ENCODE results near the gene SKOR1. TPM values are rescaled to one million over a fixed set of nuclear protein-coding genes. Genes with fewer than 3 reads are reported as not detected.
A peak's percentile ranks its signal among the peaks of the same experiment; 100 is the strongest.

SKOR1 gene
- total and polyA plus RNA-seq, 2 of the 13 experiments (the other 11 are each of a cell fraction or from before 2014, with no cell fraction given), result 0.09 to 0.11 TPM

DNA sequence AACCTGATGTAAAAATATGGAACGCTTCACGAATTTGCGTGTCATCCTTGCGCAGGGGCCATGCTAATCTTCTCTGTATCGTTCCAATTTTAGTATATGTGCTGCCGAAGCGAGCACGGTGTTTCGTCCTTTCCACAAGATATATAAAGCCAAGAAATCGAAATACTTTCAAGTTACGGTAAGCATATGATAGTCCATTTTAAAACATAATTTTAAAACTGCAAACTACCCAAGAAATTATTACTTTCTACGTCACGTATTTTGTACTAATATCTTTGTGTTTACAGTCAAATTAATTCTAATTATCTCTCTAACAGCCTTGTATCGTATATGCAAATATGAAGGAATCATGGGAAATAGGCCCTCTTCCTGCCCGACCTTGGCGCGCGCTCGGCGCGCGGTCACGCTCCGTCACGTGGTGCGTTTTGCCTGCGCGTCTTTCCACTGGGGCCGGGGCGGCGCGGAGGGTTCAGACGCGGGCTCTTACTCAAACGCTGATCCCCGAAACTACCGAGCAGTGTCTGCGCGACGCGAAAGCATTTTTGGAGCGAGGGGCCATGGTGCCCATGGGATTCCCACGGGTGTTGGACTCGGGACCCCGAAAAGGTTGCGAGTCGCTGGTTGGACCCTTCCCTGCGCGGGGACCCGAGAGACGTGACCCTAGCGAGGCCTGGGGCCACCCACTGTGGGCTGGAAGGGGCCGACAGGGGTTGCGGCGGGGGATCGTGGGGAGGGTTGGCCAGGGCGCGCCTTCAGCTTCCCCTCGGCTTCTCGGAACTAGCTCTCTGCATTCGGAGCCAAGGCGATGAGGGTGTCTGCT is 14.8 kb downstream of the SKOR1 start, which contains the start of gene RNU6-1 (continued):
- TF ChIP-seq RCOR2 (CRISPR knock-in tag; IDR thresholded peaks at IDR 0.05), result peak; percentile 20; the same call in 1 of the 2 replicates
- TF ChIP-seq, protein P1, sequence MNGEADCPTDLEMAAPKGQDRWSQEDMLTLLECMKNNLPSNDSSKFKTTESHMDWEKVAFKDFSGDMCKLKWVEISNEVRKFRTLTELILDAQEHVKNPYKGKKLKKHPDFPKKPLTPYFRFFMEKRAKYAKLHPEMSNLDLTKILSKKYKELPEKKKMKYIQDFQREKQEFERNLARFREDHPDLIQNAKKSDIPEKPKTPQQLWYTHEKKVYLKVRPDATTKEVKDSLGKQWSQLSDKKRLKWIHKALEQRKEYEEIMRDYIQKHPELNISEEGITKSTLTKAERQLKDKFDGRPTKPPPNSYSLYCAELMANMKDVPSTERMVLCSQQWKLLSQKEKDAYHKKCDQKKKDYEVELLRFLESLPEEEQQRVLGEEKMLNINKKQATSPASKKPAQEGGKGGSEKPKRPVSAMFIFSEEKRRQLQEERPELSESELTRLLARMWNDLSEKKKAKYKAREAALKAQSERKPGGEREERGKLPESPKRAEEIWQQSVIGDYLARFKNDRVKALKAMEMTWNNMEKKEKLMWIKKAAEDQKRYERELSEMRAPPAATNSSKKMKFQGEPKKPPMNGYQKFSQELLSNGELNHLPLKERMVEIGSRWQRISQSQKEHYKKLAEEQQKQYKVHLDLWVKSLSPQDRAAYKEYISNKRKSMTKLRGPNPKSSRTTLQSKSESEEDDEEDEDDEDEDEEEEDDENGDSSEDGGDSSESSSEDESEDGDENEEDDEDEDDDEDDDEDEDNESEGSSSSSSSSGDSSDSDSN (CRISPR knock-in tag; IDR thresholded peaks at IDR 0.05), result peak; percentile 62
- TF ChIP-seq, protein P2, sequence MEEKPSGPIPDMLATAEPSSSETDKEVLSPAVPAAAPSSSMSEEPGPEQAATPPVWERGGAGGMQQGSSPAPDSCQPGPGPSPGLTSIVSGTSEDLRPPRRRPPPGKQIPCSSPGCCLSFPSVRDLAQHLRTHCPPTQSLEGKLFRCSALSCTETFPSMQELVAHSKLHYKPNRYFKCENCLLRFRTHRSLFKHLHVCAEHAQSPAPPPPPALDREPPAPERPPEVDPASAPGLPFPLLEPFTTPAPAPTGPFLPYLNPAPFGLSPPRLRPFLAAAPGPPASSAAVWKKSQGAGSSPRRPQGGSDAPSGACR (CRISPR knock-in tag; IDR thresholded peaks at IDR 0.05), result peak; percentile 65; the same call in 1 of the 2 replicates
- TF ChIP-seq, protein P3, sequence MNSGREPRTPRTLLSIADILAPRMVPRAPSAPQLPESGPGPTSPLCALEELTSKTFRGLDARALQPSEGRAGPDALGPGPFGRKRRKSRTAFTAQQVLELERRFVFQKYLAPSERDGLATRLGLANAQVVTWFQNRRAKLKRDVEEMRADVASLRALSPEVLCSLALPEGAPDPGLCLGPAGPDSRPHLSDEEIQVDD (CRISPR knock-in tag; IDR thresholded peaks at IDR 0.05; ENCODE audit: borderline replicate concordance), result no peak
- no peak for TF ChIP-seq GPN1 (CRISPR knock-in tag; IDR thresholded peaks at IDR 0.05; ENCODE audit: borderline replicate concordance)
- TF ChIP-seq, protein P4, sequence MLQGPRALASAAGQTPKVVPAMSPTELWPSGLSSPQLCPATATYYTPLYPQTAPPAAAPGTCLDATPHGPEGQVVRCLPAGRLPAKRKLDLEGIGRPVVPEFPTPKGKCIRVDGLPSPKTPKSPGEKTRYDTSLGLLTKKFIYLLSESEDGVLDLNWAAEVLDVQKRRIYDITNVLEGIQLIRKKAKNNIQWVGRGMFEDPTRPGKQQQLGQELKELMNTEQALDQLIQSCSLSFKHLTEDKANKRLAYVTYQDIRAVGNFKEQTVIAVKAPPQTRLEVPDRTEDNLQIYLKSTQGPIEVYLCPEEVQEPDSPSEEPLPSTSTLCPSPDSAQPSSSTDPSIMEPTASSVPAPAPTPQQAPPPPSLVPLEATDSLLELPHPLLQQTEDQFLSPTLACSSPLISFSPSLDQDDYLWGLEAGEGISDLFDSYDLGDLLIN (CRISPR knock-in tag; IDR thresholded peaks at IDR 0.05; ENCODE audit: borderline replicate concordance), result 0 out of 2 replicates have a peak, but pooled peaks have one; percentile 31
- no peak for TF ChIP-seq WIZ (CRISPR knock-in tag; IDR thresholded peaks at IDR 0.05)
- no peak; the same call in 1 of the 2 replicates for TF ChIP-seq NCOR1 (IDR thresholded peaks at IDR 0.05; ENCODE audit: borderline replicate concordance, low read length)
- TF ChIP-seq RXRB (CRISPR knock-in tag; IDR thresholded peaks at IDR 0.05; ENCODE audit: borderline replicate concordance), result no peak
- TF ChIP-seq, protein P5, sequence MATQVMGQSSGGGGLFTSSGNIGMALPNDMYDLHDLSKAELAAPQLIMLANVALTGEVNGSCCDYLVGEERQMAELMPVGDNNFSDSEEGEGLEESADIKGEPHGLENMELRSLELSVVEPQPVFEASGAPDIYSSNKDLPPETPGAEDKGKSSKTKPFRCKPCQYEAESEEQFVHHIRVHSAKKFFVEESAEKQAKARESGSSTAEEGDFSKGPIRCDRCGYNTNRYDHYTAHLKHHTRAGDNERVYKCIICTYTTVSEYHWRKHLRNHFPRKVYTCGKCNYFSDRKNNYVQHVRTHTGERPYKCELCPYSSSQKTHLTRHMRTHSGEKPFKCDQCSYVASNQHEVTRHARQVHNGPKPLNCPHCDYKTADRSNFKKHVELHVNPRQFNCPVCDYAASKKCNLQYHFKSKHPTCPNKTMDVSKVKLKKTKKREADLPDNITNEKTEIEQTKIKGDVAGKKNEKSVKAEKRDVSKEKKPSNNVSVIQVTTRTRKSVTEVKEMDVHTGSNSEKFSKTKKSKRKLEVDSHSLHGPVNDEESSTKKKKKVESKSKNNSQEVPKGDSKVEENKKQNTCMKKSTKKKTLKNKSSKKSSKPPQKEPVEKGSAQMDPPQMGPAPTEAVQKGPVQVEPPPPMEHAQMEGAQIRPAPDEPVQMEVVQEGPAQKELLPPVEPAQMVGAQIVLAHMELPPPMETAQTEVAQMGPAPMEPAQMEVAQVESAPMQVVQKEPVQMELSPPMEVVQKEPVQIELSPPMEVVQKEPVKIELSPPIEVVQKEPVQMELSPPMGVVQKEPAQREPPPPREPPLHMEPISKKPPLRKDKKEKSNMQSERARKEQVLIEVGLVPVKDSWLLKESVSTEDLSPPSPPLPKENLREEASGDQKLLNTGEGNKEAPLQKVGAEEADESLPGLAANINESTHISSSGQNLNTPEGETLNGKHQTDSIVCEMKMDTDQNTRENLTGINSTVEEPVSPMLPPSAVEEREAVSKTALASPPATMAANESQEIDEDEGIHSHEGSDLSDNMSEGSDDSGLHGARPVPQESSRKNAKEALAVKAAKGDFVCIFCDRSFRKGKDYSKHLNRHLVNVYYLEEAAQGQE (IDR thresholded peaks at IDR 0.05; ENCODE audit: borderline replicate concordance in 1 of 2, low read depth in 1 of 2, low read length in 2 of 2), result peak in 1 of 2 experiments; percentile 17; a peak in 1 of 4 replicates
- TF ChIP-seq, protein P6, sequence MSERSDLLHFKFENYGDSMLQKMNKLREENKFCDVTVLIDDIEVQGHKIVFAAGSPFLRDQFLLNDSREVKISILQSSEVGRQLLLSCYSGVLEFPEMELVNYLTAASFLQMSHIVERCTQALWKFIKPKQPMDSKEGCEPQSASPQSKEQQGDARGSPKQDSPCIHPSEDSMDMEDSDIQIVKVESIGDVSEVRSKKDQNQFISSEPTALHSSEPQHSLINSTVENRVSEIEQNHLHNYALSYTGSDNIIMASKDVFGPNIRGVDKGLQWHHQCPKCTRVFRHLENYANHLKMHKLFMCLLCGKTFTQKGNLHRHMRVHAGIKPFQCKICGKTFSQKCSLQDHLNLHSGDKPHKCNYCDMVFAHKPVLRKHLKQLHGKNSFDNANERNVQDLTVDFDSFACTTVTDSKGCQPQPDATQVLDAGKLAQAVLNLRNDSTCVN (CRISPR knock-in tag; IDR thresholded peaks at IDR 0.05; ENCODE audit: borderline replicate concordance), result peak; percentile 34; the same call in 1 of the 2 replicates
- 0 out of 2 replicates have a peak, but pooled peaks have one; percentile 32 for TF ChIP-seq ARID2 (CRISPR knock-in tag; IDR thresholded peaks at IDR 0.05; ENCODE audit: borderline replicate concordance)
- TF ChIP-seq GATAD1 (CRISPR knock-in tag; IDR thresholded peaks at IDR 0.05), result peak; percentile 40
- TF ChIP-seq KLF11 (CRISPR knock-in tag; IDR thresholded peaks at IDR 0.05), result no peak; the same call in 1 of the 2 replicates
- 0 out of 2 replicates have a peak, but pooled peaks have one; percentile 2 for TF ChIP-seq RFX3 (CRISPR knock-in tag; IDR thresholded peaks at IDR 0.05)
- TF ChIP-seq MXI1 (IDR thresholded peaks at IDR 0.05; ENCODE audit: borderline replicate concordance, low read depth, low read length), result peak; percentile 31; the same call in 2 of the 3 replicates
- peak; percentile 68 for TF ChIP-seq ZNF605 (CRISPR knock-in tag; IDR thresholded peaks at IDR 0.05)
- no peak for TF ChIP-seq KLF15 (CRISPR knock-in tag; IDR thresholded peaks at IDR 0.05; ENCODE audit: borderline replicate concordance)

All from HepG2 (cell line).